ENCODE measurements around the gene DNAJC18.

The DNAJC18 gene

DNA sequence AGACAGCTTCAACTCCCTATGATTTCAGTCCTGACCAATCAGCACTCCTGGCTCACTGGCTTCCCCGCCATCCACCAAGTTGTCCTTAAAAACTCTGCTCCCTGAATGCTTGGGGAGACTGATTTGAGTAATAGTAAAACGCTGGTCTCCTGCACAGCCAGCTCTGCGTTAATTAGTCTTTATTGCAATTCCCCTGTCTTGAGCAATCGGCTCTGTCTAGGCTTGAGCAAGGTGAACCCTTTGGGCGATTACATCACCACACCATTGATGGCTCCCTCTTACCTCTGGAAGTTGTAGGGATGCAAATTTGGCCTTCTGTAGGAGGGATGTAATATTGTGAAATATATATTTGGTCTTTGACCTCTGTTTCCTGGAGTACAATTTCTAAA is 53.3 kb downstream of the DNAJC18 start:
- FAIRE-seq, result no peak

DNA sequence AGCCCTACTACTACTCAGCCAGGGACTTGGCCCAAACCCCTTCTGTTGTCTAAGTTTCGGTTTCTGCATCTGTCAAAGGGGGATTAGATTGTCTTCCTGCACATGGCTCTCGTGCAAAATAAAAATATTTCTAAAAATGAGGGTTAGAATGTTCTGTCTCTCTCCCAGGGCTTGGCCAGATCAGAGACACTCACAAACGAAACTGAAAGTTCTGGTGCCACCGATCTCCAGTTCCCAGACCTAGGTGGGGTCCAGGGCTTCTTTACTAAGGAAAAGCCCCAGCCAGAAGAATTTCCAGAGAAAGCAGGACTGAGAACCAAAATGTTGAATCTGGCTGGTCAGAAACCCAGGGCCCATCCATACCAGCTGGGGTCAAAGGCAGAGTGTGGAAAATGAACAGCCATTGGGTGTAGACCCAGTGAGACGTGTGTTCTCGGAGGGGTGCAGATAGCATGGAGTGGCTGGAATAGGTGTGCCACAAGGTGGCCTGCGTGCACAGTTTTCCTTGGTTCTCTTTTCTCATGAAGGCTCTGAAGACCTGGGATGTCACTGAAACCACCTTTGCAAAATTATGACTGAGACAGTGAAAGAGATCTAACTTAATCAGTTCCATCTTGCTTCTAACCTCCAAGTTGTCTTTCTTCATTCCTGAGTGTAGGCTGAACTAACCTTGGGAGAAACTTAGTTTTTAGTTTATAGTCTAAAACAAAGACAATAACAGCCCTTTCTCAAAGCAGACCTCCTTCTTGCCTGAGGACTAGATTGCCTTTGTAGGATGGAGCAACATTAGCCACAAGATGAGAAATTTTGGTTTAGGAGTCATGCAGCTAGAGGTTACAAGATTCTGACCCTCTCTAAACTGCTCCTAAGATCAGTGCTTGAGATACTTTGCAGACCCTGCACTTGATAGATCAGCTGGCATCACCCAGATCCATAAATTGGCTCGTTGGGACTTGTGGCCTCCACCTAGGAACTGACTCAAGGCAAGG is 54.0 kb downstream of the DNAJC18 start:
- no peak for FAIRE-seq

DNA sequence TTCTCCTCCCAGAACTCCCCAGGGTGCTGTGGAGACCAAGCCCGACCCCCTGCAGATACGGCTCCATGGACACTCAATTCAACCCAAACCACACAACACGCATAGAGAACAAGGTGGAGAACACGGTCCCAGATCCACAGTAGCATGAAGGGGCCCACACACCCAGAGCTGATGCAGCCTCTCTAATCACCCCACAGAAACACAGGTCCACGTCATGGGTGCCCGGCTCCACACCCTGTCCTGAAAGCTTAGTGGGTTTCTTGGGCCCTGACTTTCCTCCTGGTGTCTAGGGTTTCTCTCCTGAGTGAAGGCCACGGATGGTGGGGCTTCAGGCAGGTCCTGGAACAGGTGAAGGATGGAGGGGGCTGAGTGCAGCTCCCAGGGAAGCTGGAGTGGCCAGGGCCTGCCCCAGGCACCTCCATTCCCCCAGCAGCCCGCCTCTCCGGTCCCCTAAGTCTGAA is 54.7 kb downstream of the DNAJC18 start:
- no peak for FAIRE-seq

DNA sequence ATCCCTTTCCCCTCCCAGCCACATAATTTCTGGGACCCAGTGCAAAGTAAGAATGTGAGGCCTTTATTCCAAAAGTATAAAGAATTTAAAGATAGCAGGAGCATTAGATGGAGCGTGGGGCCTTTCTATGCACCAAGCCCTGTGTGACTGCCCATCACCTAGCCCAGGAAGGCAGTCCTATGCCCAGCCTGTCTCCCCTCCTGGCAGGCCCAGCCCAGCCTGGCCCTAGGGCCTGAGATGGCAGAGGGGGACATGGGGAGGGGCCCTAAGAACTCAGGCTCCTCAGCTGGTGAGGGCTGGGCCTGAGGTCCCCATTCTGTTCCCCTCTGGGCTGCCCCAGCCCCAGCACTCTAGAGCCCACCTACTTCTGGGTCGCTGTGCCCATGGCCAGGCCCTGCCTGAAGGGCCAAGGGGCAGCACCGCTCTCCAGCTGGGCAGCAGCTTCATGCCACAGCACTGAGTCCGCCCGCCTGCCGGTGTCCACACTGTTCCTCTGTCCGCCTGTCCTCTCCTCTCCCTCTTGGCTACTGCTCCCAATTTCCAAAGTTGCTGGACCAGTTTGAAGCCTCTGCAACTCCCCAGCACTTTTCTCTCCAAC is 55.2 kb downstream of the DNAJC18 start:
- FAIRE-seq, result no peak

GRCh38 chr5:139383275-139383992 is 55.9 kb downstream of the DNAJC18 start, which contains the start of gene SLC23A1:
TSS of gene SLC23A1 (minus strand) at chr5:139383297. CDS start at chr5:139383253, 44 bp downstream.
- no peak for FAIRE-seq

GRCh38 chr5:139382807-139383206 is 56.5 kb downstream of the DNAJC18 start:
- no peak for FAIRE-seq

DNA sequence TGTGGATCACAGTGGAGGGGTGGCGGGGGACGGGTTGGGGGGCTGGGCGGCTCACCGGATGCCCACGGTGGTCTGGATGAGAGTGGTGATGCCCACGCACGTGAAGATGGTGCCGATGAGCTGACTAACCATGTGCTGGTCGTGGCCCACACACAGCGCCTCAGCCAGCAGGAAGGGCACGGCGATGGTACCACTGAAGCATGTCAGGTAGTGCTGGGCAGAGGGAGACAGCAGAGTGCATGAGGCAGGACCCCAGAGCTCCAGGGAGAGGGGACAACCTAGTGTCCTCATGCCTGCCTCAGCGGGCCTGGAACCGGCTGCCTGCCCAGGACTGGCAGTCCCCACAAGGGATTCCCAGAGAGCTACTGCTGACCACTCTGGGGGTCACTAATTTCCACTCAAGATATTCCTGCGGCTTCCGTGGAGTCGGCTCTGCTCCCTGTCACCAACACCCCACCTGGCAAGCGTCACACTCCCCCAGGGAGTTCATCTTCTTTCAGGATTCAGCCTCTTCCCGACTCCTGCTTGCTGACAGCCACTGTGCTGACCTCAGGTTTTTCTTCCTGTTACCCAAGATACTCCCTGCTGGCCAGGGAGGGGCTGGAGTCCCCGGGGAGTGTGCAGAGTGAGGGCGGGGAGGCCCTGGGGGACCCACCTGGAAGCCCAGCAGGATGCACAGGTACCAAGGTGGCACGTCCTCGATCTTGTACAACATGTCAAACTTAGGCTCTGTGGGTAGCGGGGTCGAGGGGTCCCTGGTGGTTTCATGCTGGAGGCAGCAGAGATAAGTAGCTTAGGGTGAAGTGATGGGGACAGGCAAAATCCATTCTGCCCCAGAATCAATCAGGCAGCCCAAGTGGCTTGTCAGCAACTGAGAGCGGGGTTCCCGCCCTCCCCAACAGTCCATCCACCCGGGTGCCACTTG is 57.2 kb downstream of the DNAJC18 start:
- no peak for FAIRE-seq

- no peak for FAIRE-seq
These were observed 59.5 kb downstream of the DNAJC18 start for GRCh38 chr5:139379626-139380449.

GRCh38 chr5:139378941-139379361 is 60.4 kb downstream of the DNAJC18 start:
- FAIRE-seq, result no peak

GRCh38 chr5:139378101-139378825 is 61.1 kb downstream of the DNAJC18 start:
- FAIRE-seq, result no peak

GRCh38 chr5:139377226-139377625 is 62.1 kb downstream of the DNAJC18 start:
- no peak for FAIRE-seq

DNA sequence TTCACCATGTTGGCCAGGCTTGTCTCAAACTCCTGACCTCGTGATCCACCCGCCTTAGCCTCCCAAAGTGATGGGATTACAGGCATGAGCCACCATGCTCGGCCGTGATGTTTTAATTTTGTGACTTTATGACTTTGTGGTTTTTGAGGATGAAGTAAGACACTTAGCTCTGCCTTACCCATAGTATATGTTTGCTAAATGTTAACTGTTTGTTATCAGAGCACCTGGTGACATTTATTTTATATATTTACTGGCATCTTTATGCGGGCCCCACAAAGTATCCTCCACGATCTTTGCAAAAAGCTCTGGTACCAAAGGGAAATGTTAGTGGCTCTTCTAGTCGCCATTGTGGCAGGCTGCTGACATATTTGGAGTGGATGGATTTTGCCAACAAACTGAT is 63.0 kb downstream of the DNAJC18 start:
- FAIRE-seq, result no peak

- no peak for FAIRE-seq
These were observed 64.4 kb downstream of the DNAJC18 start for GRCh38 chr5:139374909-139375308.

DNA sequence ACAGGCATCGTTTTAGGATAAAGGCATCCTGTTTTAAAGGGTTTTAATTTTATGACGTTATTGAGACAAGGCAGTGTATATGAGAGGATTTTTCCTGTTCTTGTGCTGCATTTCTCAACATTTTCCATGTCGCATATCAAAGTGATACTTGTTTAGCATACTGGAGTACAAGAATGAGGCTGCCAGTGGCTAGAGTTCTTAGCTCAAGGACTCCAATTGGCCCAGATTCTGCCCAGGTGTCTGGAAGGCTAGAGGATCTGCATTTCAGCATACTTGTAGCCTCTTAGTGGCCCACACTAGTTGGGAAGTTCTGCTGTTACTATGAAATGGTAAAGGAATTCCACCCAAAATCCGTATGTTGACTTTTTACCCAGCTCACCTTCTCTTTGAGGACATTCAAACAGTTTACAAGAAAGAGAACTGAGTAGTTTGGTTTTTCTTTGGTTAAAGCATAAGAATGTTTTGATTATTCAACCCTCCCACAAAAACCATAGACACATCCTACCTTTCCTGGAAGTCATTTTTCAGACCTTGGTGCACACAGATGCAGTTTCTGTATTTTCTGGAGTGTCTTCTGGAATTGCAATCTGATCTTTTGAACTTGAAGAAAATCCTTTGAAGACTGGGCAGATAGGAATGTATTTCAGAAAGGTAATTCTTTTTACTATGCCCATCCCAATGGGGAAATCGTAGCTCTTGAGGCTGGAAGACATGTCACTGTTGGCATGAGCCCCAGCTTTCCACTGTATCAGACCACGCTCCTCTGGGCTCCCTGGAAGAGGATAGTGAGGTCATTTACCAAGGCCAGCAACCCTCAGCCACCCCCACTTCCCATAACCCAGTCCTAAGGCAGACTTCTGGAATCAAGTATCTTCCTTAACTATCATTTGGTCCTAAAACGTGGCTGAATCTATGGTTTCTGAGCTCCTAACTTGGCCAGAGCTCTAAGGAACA is 67.6 kb downstream of the DNAJC18 start:
- FAIRE-seq, result no peak

- FAIRE-seq, result no peak
These were observed 70.1 kb downstream of the DNAJC18 start for GRCh38 chr5:139369181-139369580.

DNA sequence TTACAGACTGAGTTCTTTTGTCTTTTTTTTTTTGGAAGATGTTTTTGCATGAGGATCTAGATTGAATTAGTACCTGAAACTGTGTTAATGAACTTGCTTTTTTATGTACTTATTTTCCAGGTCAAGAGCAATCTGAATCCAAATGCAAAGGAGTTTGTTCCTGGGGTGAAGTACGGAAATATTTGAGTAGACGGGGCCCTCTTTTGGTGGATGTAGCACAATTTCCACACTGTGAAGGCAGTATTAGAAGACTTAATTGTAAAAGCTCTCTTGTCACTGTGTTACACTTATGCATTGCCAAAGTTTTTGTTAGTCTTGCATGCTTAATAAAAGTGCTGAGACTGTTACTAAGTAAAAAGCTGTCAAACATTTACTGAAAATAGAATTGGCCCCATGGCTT is 70.7 kb downstream of the DNAJC18 start:
- FAIRE-seq, result no peak

- no peak for FAIRE-seq
These were observed 74.9 kb downstream of the DNAJC18 start for GRCh38 chr5:139364466-139364865.

DNA sequence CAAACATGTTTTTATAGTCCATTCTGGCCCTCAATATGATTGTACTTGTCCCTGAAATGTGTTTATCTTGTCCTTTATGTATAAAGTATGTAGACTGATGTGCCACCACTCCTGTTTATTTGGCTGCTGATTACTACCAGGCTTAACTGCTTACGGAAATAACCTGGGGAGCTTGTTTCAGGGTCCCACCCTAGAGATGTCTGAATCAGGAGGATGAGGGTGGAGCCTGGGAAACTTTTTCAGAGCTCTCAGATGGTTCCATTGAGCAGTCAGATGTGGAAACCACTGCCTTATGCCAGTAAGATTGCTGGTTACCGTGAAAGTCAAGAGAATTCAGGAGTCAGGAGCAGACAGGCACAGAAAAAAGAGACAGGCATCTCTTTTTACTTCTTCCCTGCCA is 75.4 kb downstream of the DNAJC18 start:
- no peak for FAIRE-seq

DNA sequence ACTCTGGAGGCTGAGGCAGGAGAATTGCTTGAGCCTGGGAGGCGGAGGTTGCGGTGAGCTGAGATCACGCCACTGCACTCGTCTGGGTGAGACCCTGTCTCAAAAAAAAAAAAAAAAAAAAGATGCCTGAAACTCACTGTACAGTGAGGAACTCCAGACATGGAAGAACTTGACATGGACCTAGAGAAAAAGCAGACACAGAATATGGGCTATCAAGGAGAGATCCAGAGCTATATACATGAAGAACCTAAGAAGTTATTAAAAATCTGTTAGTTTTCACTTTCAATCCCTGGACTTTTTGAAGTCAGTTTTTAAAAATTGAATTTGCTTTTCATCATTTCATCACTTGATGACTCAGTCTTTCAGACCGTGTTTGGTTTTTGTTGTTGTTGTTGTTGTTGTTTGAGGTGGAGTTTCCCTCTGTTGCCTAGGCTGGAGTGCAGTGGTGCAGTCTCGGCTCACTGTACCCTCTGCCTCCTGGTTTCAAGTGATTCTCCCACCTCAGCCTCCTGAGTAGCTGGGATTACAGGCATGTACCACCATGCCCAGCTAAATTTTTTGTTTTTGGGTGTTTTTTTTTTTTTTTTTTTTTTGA is 77.4 kb downstream of the DNAJC18 start:
- no peak for FAIRE-seq
